G401 (cell line): Measurements from ENCODE around the gene TCN1. TPM values are rescaled to one million over a fixed set of nuclear protein-coding genes. Genes with fewer than 3 reads are reported as not detected.
"Not testable (repeated sequence)": the region's sequence is repeated elsewhere in the genome, so short reads cannot be mapped to it uniquely, and the experiment has no call there.

Experiments used
- DNase-seq: peaks from one replicate; pipeline ENCODE4 v3.0.0-alpha.2; 2015; ENCODE audit warnings: low spot score
- in situ Hi-C: cut with HindIII; loops from 2 replicates; pipeline ENCODE4 v1.10.0; 2016; ENCODE audit warnings: low sequenced_read_pairs, mixed read lengths
- total RNA-seq: library from RNA; depleted of rRNA; stranded (reverse); fragments of >200 nt; shearing (Covaris generic); gene quantifications from 2 replicates; pipeline ENCODE4 v1.2.3, GENCODE V29; 2014; rRNA removed

The TCN1 gene
- total RNA-seq, result not detected in 2 replicates

- in situ Hi-C loops, result no loop called here
- no peak for DNase-seq
These were observed at the start of gene TCN1 for GRCh38 chr11:59866397-59866796. TCN1 (minus strand) TSS chr11:59866487; CDS start chr11:59866470, 17 bp downstream.

GRCh38 chr11:59903569-59903968 is 37.3 kb upstream of the TCN1 start:
- in situ Hi-C loops, DNase-seq: not testable (repeated sequence)

GRCh38 chr11:59901306-59901705 is 35.0 kb upstream of the TCN1 start:
- no peak for DNase-seq
- in situ Hi-C loops, result no loop called here

- no peak for DNase-seq
- in situ Hi-C loops, result no loop called here
These were observed 34.3 kb upstream of the TCN1 start for GRCh38 chr11:59900366-59901126.

GRCh38 chr11:59899532-59899931 is 33.2 kb upstream of the TCN1 start:
- DNase-seq, result no peak
- in situ Hi-C loops, result no loop called here

GRCh38 chr11:59898650-59899049 is 32.4 kb upstream of the TCN1 start:
- in situ Hi-C loops, result no loop called here
- no peak for DNase-seq

- in situ Hi-C loops, result no loop called here
- DNase-seq, result no peak
These were observed 31.8 kb upstream of the TCN1 start for GRCh38 chr11:59898046-59898445.

GRCh38 chr11:59894616-59895015 is 28.3 kb upstream of the TCN1 start:
- DNase-seq, result no peak
- in situ Hi-C loops, result no loop called here

- no peak for DNase-seq
- in situ Hi-C loops, result no loop called here
These were observed 25.5 kb upstream of the TCN1 start for GRCh38 chr11:59891781-59892181.

GRCh38 chr11:59887156-59887555 is 20.9 kb upstream of the TCN1 start:
- DNase-seq, in situ Hi-C loops: not testable (repeated sequence)

GRCh38 chr11:59883597-59883996 is 17.3 kb upstream of the TCN1 start:
- no peak for DNase-seq
- in situ Hi-C loops, result no loop called here

GRCh38 chr11:59879567-59879966 is 13.3 kb upstream of the TCN1 start:
- in situ Hi-C loops, result no loop called here

GRCh38 chr11:59878575-59878974 is 12.3 kb upstream of the TCN1 start, which contains the start of gene OOSP3:
OOSP3 (plus strand) TSS chr11:59878782; CDS start chr11:59878809, 27 bp downstream.
- no peak for DNase-seq
- in situ Hi-C loops, result no loop called here

More at GRCh38 chr11:59879567-59879966, 13.3 kb upstream of the TCN1 start:
- DNase-seq, result no peak

GRCh38 chr11:59877784-59878183 is 11.5 kb upstream of the TCN1 start:
- DNase-seq, result no peak
- in situ Hi-C loops, result no loop called here

- in situ Hi-C loops, result no loop called here
These were observed 11.0 kb upstream of the TCN1 start for GRCh38 chr11:59877325-59877724.

GRCh38 chr11:59875856-59876519 is 9.7 kb upstream of the TCN1 start:
- DNase-seq, result no peak
- in situ Hi-C loops, result no loop called here

More at GRCh38 chr11:59877325-59877724, 11.0 kb upstream of the TCN1 start:
- no peak for DNase-seq

- in situ Hi-C loops, result no loop called here
- DNase-seq, result no peak
These were observed 5.8 kb upstream of the TCN1 start for GRCh38 chr11:59872076-59872475.

- no peak for DNase-seq
- in situ Hi-C loops, result no loop called here
These were observed 1.7 kb upstream of the TCN1 start for GRCh38 chr11:59867946-59868345.

- in situ Hi-C loops, result no loop called here
- DNase-seq, result no peak
These were observed 549 bp upstream of the TCN1 start for GRCh38 chr11:59866836-59867235.

- in situ Hi-C loops, result no loop called here
- DNase-seq, result no peak
These were observed 1.3 kb downstream of the TCN1 start for GRCh38 chr11:59865031-59865430.
